Skin of body (tissue), 2 donors: Measurements from ENCODE around the gene RFT1. TPM values are rescaled to one million over a fixed set of nuclear protein-coding genes. Genes with fewer than 3 reads are reported as not detected.

Source experiments
- DNase-seq: peaks from one replicate; lab custom pipeline; 2025; lab: John Stamatoyannopoulos, UW
- total RNA-seq: library from RNA; depleted of rRNA; stranded (reverse); fragments of >200 nt; gene quantifications from one replicate; pipeline ENCODE4 v1.2.3, GENCODE V29; 2014

The RFT1 gene
- total RNA-seq, 1 donor from 2014 or later = 9.2 TPM

GRCh38 chr3:53150247-53151085 is 20.2 kb upstream of the RFT1 start:
- DNase-seq = no peak

- DNase-seq = no peak
Measured at GRCh38 chr3:53149699-53150098, 19.5 kb upstream of the RFT1 start.

- DNase-seq = no peak
Measured at GRCh38 chr3:53149006-53149690, 18.9 kb upstream of the RFT1 start.

GRCh38 chr3:53147903-53148400 is 17.7 kb upstream of the RFT1 start:
- no peak for DNase-seq

- no peak for DNase-seq
Measured at GRCh38 chr3:53147151-53147902, 17.1 kb upstream of the RFT1 start.

- DNase-seq = no peak
Measured at GRCh38 chr3:53146319-53146891, 16.2 kb upstream of the RFT1 start.

- DNase-seq = no peak
Measured at GRCh38 chr3:53145713-53146080, 15.5 kb upstream of the RFT1 start.

GRCh38 chr3:53144862-53145712 is 14.9 kb upstream of the RFT1 start:
- no peak for DNase-seq

GRCh38 chr3:53144446-53144845 is 14.2 kb upstream of the RFT1 start:
- no peak for DNase-seq

- no peak for DNase-seq
Measured at GRCh38 chr3:53142986-53143385, 12.8 kb upstream of the RFT1 start.

GRCh38 chr3:53140847-53141845 is 10.9 kb upstream of the RFT1 start:
- no peak for DNase-seq

- DNase-seq = no peak
Measured at GRCh38 chr3:53139906-53140846, 9.9 kb upstream of the RFT1 start.

GRCh38 chr3:53137835-53138446 is 7.7 kb upstream of the RFT1 start:
- DNase-seq = no peak

GRCh38 chr3:53137221-53137620 is 7.0 kb upstream of the RFT1 start:
- no peak for DNase-seq

- DNase-seq = no peak
Measured at GRCh38 chr3:53134631-53135232, 4.5 kb upstream of the RFT1 start.

- no peak for DNase-seq
Measured at GRCh38 chr3:53132347-53132746, 2.1 kb upstream of the RFT1 start.

- no peak for DNase-seq
Measured at GRCh38 chr3:53131096-53131495, 861 bp upstream of the RFT1 start.
